Activated CD4-positive, alpha-beta T cell treated with anti-CD3 and anti-CD28 coated beads for 36 hours (primary cell): ENCODE measurements around the gene CFAP61. TPM values are rescaled to one million over a fixed set of nuclear protein-coding genes. Genes with fewer than 3 reads are reported as not detected.

Experiments
- ATAC-seq: fragments of 200-7000 bp; cut with Tn5 transposase; one replicate; pipeline ENCODE4 v1.10.0; 2021; ENCODE audit warnings: mild to moderate bottlenecking, moderate library complexity
- CTCF ChIA-PET: fragments of 350-600 bp; sonication (Branson Sonifier 250); formaldehyde crosslinking; loops from one replicate; lab custom pipeline; 2021; ENCODE audit warnings: antibody characterized with exemption; lab: Charles Lee
- POLR2A ChIA-PET: fragments of 350-600 bp; sonication (Branson Sonifier 250); formaldehyde crosslinking; loops from one replicate; lab custom pipeline; 2021; ENCODE audit warnings: antibody characterized with exemption, inconsistent platforms; lab: Charles Lee
- DNase-seq: peaks from one replicate; pipeline ENCODE4 v3.0.0-alpha.2; 2020
- H3K27ac Mint-ChIP-seq: one replicate; pipeline ENCODE4 v1.8.0; 2021; ENCODE audit warnings: mixed read lengths
- H3K27me3 Mint-ChIP-seq: one replicate; pipeline ENCODE4 v1.8.0; 2021; ENCODE audit warnings: mixed read lengths
- H3K36me3 Mint-ChIP-seq: one replicate; pipeline ENCODE4 v1.8.0; 2021; ENCODE audit warnings: low read depth, mixed read lengths
- H3K4me1 Mint-ChIP-seq: one replicate; pipeline ENCODE4 v1.8.0; 2021; ENCODE audit warnings: mixed read lengths
- H3K4me3 Mint-ChIP-seq: one replicate; pipeline ENCODE4 v1.8.0; 2021; ENCODE audit warnings: mild to moderate bottlenecking, moderate library complexity, mixed read lengths
- H3K9me3 Mint-ChIP-seq: one replicate; pipeline ENCODE4 v1.8.0; 2021; ENCODE audit warnings: low read depth, mixed read lengths
- intact Hi-C, 2 experiments: fragments of 100-400 bp; cut with DNase I in 1 of 2; cut with micrococcal nuclease in 1 of 2; formaldehyde crosslinking; loops; one replicate each; pipeline versions ENCODE4 v1.14.2 to v1.15.1; 2022 to 2024; cut with DNase I, micrococcal nuclease
- total RNA-seq, 2 experiments: library from RNA; stranded (reverse); gene quantifications; one replicate each; pipeline ENCODE4 v1.2.3, GENCODE V29; 2021

CFAP61 gene
- total RNA-seq, 2 experiments from 2014 or later = 0.39 to 0.51 TPM

GRCh38 chr20:20317195-20317594 is 264.9 kb downstream of the CFAP61 start:
- no peaks in the 10 kb centered on the region for H3K36me3 Mint-ChIP-seq
- no peak for ATAC-seq
- H3K27ac Mint-ChIP-seq = no peak overlapping the region
- H3K4me3 Mint-ChIP-seq = no peak overlapping the region
- peaks cover 4% of the 10 kb centered on the region for H3K9me3 Mint-ChIP-seq
- H3K4me1 Mint-ChIP-seq = no peaks in the 10 kb centered on the region
- intact Hi-C loops = no loop called here
- no peak for DNase-seq
- CTCF ChIA-PET = no interaction called here
- POLR2A ChIA-PET = no interaction called here
- peaks cover 5% of the 10 kb centered on the region for H3K27me3 Mint-ChIP-seq

DNA sequence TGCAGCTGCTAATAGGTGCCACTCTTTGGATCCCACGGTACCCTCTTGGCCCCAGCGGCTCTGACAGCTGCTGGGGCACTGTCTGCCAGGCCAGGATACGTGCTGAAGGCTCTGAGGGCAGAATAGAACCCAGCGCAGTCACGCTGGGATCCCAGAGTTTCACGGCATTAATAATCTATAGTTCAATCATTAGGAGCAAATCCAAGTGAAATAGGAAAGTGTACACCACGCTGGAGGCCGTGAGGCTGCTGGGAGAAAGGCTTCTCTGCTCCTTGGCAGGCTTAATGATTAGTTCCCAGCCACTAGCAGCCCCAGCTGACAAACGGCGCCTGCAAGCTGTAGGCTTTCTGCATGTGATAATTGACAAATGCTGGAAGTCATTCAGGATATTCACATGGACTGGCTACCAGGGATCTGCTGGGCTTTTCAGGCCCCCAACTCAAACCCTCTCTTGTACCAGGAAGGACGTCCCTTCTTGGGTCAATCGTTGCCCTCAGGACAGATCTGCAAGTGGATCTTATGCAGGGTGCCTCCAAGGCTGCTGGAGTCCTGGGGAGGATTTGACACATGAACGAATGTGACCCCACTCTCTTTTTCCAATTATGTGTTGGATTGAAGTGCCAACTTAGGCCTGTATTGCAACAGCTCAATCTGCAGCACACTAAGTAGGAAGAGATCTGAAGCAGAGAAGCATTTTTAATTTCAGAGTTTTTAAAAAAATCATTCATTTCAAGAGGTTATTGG is 265.5 kb downstream of the CFAP61 start:
- intact Hi-C loops = no loop called here
- Mint-ChIP-seq H3K4me3 (no peak overlapping the region), H3K9me3 (peaks cover 4% of the 10 kb centered on the region), H3K27me3 (peaks cover 1% of the 10 kb centered on the region), H3K36me3 (no peaks in the 10 kb centered on the region), H3K27ac (no peak overlapping the region), H3K4me1 (no peaks in the 10 kb centered on the region)
- no peak for ATAC-seq
- CTCF ChIA-PET = no interaction called here
- DNase-seq = no peak
- POLR2A ChIA-PET = no interaction called here

- Mint-ChIP-seq H3K27me3 (no peaks in the 10 kb centered on the region), H3K27ac (no peak overlapping the region), H3K36me3 (no peaks in the 10 kb centered on the region), H3K9me3 (peaks cover 4% of the 10 kb centered on the region), H3K4me1 (no peaks in the 10 kb centered on the region), H3K4me3 (no peak overlapping the region)
- ChIA-PET POLR2A (no interaction called here), CTCF (interaction anchor here (0.7 kb wide), 1 partner anchor 182 kb away, joined by 3 read pairs; no protein-coding TSS in a partner anchor)
- DNase-seq = no peak
- intact Hi-C loops = no loop called here
- no peak for ATAC-seq
These were observed 266.2 kb downstream of the CFAP61 start for GRCh38 chr20:20318365-20319161.

DNA sequence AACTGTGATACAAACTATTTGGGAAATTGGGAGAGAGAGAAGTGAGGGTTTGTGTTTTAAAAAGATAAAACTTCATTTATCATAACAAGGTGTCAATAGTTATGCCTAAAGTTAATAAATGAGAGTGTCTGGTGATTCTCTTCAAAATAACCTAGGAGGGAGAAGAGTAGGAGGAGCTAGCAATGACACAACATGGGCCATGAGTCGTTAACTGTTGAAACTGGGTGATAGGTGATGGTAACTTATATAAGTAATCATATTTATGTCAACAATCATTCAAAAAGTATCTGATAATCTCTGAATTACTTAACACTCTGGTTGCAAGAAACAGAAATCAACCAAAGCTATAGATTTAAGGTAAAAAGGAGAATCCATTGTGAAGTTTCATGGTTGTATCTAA is 268.8 kb downstream of the CFAP61 start:
- Mint-ChIP-seq H3K4me3 (no peak overlapping the region), H3K27ac (no peak overlapping the region), H3K9me3 (peaks cover 4% of the 10 kb centered on the region), H3K27me3 (peaks cover 3% of the 10 kb centered on the region), H3K36me3 (no peaks in the 10 kb centered on the region), H3K4me1 (no peaks in the 10 kb centered on the region)
- POLR2A ChIA-PET = interaction anchor here (0.6 kb wide), 1 partner anchor 1001 kb away, joined by 3 read pairs; no protein-coding TSS in a partner anchor
- ATAC-seq = no peak
- intact Hi-C loops = no loop called here
- no peak for DNase-seq
- CTCF ChIA-PET = interaction anchor here (0.7 kb wide), 1 partner anchor 520 kb away, joined by 3 read pairs; no protein-coding TSS in a partner anchor

DNA sequence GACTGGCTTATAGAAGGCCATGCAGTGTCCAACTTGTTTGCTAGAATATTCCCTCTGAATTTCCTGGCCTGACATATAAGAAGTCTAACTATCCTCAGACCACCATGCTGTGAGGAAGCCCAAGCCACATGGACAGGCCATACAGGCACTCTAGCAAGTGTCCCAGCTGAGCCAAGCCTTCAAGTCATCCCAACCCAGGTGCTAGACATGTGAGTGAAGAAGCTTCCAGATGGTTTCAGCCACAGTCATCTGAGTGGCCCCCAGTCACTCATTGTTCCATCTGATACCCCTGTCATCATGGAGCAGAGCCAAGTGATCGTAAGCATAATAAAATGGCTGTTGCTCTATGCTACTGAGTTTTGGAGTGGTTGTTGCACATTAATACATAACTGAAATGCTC is 269.6 kb downstream of the CFAP61 start:
- ATAC-seq = no peak
- H3K4me3 Mint-ChIP-seq = no peak overlapping the region
- H3K27me3 Mint-ChIP-seq = peaks cover 3% of the 10 kb centered on the region
- DNase-seq = no peak
- intact Hi-C loops = no loop called here
- ChIA-PET CTCF (interaction anchor here (0.7 kb wide), 1 partner anchor 519 kb away, joined by 3 read pairs; no protein-coding TSS in a partner anchor), POLR2A (no interaction called here)
- no peaks in the 10 kb centered on the region for H3K4me1 Mint-ChIP-seq
- no peak overlapping the region for H3K27ac Mint-ChIP-seq
- peaks cover 4% of the 10 kb centered on the region for H3K9me3 Mint-ChIP-seq
- H3K36me3 Mint-ChIP-seq = no peaks in the 10 kb centered on the region

DNA sequence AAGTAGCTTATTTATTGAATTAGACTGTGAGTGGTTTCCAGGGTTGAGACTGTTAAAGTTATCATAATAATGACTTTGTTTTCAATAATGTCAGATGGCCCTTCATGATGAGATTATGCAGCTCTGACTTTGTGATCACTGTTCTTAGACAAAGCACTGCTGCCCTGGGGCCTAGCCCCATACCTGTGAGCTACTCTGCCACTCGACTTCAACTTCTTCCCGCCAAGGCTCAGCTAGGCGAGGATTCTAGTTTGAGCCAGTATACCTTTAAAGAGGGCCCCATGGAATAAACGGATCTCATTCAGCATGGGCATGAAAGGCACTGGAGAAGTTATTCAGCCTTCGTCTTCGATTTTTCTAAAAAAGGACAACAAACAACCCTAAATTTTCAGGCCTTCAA is 270.6 kb downstream of the CFAP61 start:
- intact Hi-C loops = no loop called here
- no peak for DNase-seq
- ChIA-PET CTCF (no interaction called here), POLR2A (no interaction called here)
- H3K4me3 Mint-ChIP-seq = no peak overlapping the region
- H3K4me1 Mint-ChIP-seq = no peaks in the 10 kb centered on the region
- ATAC-seq = no peak
- no peak overlapping the region for H3K27ac Mint-ChIP-seq
- H3K36me3 Mint-ChIP-seq = no peaks in the 10 kb centered on the region
- peaks cover 3% of the 10 kb centered on the region for H3K27me3 Mint-ChIP-seq
- H3K9me3 Mint-ChIP-seq = peaks cover 4% of the 10 kb centered on the region

DNA sequence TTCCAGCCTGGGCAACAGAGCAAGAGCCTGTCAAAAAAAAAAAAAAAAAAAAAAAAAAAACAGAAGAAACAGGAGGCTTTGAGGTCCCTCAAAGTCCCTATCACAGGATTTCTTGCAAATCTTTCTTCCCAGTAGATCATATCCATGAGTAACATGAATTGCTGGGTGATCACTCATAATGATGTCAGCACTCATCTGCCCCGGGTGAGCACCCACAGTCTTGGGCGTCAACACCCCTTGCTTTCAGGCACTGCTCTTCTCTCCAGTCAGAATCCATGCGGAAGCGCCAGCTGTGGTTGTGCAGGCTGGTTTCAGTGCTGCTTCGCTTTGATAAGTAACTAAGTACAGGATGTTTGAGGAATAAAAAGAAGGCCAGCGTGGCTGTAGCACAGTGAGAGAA is 275.4 kb downstream of the CFAP61 start:
- no peak overlapping the region for H3K27ac Mint-ChIP-seq
- H3K4me3 Mint-ChIP-seq = no peak overlapping the region
- H3K36me3 Mint-ChIP-seq = no peaks in the 10 kb centered on the region
- CTCF ChIA-PET = interaction anchor here (1.3 kb wide), 1 partner anchor 32 kb away, joined by 3 read pairs; no protein-coding TSS in a partner anchor
- no peak for ATAC-seq
- H3K27me3 Mint-ChIP-seq = peaks cover 5% of the 10 kb centered on the region
- no peak for DNase-seq
- intact Hi-C loops = no loop called here
- no peaks in the 10 kb centered on the region for H3K9me3 Mint-ChIP-seq
- H3K4me1 Mint-ChIP-seq = no peaks in the 10 kb centered on the region
- POLR2A ChIA-PET = no interaction called here

DNA sequence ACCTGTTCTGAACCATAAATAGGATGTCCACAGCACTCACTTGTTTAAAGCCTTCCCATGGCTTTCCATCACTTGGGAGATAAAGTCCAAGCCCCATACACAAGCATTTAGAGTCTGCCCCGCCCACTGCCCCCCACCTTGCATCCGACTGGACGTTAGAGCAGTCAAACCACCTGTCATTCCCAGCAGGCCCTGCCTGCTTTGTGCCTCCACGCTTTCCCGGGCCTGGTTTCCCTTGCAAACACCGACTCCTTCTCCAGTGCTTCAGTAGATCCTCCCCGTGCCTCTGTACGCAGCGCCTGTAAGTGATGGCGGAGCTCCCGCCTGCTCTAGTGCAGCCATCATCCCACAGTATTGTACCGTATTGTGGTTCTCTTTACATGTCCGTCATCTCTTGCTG is 277.2 kb downstream of the CFAP61 start:
- peaks cover under 1% of the 10 kb centered on the region for H3K4me1 Mint-ChIP-seq
- no peak for ATAC-seq
- H3K9me3 Mint-ChIP-seq = no peaks in the 10 kb centered on the region
- H3K27me3 Mint-ChIP-seq = peaks cover 6% of the 10 kb centered on the region
- H3K36me3 Mint-ChIP-seq = no peaks in the 10 kb centered on the region
- no peak for DNase-seq
- no peak overlapping the region for H3K4me3 Mint-ChIP-seq
- intact Hi-C loops = no loop called here
- CTCF ChIA-PET = no interaction called here
- H3K27ac Mint-ChIP-seq = no peak overlapping the region
- POLR2A ChIA-PET = no interaction called here

- CTCF ChIA-PET = no interaction called here
- POLR2A ChIA-PET = no interaction called here
- H3K27me3 Mint-ChIP-seq = peaks cover 3% of the 10 kb centered on the region
These were observed 278.8 kb downstream of the CFAP61 start for GRCh38 chr20:20331156-20331555.

GRCh38 chr20:20331817-20332216 is 279.5 kb downstream of the CFAP61 start:
- peaks cover 3% of the 10 kb centered on the region for H3K27me3 Mint-ChIP-seq
- no peaks in the 10 kb centered on the region for H3K9me3 Mint-ChIP-seq
- DNase-seq (no peak), ATAC-seq (no peak)
- H3K36me3 Mint-ChIP-seq = no peaks in the 10 kb centered on the region
- ChIA-PET CTCF (interaction anchor here (0.7 kb wide), 1 partner anchor 35 kb away, joined by 3 read pairs; no protein-coding TSS in a partner anchor), POLR2A (no interaction called here)
- no peak overlapping the region for H3K27ac Mint-ChIP-seq
- H3K4me1 Mint-ChIP-seq = peaks cover 2% of the 10 kb centered on the region
- no peak overlapping the region for H3K4me3 Mint-ChIP-seq
- intact Hi-C loops = no loop called here

More at GRCh38 chr20:20331156-20331555, 278.8 kb downstream of the CFAP61 start:
- DNase-seq (no peak), ATAC-seq (no peak)
- Mint-ChIP-seq H3K4me1 (peaks cover 2% of the 10 kb centered on the region), H3K4me3 (no peak overlapping the region), H3K27ac (no peak overlapping the region), H3K9me3 (no peaks in the 10 kb centered on the region), H3K36me3 (no peaks in the 10 kb centered on the region)
- intact Hi-C loops = no loop called here

DNA sequence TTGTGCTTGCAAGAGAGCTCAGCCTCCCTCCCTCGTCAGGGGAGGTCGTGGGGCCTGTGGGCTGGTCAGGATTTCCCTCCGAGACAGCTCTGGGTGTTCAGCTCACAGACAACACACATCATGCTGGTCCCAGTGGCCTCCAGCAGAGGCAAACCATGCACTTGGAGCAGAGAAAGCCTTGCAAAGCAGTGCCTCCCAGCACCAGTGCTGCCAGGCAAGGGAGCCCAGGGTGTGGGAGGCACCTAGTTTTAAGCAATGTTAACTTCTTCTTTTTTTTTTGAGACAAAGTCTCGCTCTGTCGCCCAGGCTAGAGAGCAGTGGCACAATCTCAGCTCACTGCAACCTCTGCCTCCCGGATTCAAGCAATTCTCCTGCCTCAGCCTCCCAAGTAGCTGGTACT is 281.5 kb downstream of the CFAP61 start:
- intact Hi-C loops = no loop called here
- ChIA-PET POLR2A (no interaction called here), CTCF (no interaction called here)
- H3K27ac Mint-ChIP-seq = no peak overlapping the region
- H3K4me3 Mint-ChIP-seq = no peak overlapping the region
- no peaks in the 10 kb centered on the region for H3K36me3 Mint-ChIP-seq
- no peaks in the 10 kb centered on the region for H3K9me3 Mint-ChIP-seq
- peaks cover 2% of the 10 kb centered on the region for H3K4me1 Mint-ChIP-seq
- DNase-seq (no peak), ATAC-seq (no peak)
- H3K27me3 Mint-ChIP-seq = peaks cover 3% of the 10 kb centered on the region
